Cerebellar nuclear complex (tissue), 1 donor: Measurements from ENCODE around the gene ACRBP.

ENCODE experiments used
- DNase-seq, 2 experiments: peaks; one replicate each; lab custom pipeline; 2025; lab: John Stamatoyannopoulos, UW

ACRBP gene

GRCh38 chr12:6646276-6647082 lies 753 bp downstream of the ACRBP start:
- DNase-seq = no peak

GRCh38 chr12:6644903-6645302 lies 2.3 kb downstream of the ACRBP start:
- no peak for DNase-seq

GRCh38 chr12:6644257-6644596 lies 3.0 kb downstream of the ACRBP start:
- no peak for DNase-seq

- DNase-seq = no peak
Observed at GRCh38 chr12:6643569-6644256, 3.5 kb downstream of the ACRBP start.

- no peak for DNase-seq
Observed at GRCh38 chr12:6641131-6641530, 6.1 kb downstream of the ACRBP start.

GRCh38 chr12:6640497-6640896 lies 6.7 kb downstream of the ACRBP start:
- no peak for DNase-seq

- DNase-seq = no peak
Observed at GRCh38 chr12:6639151-6639801, 8.0 kb downstream of the ACRBP start.

- DNase-seq = no peak
Observed at GRCh38 chr12:6638305-6638704, 8.9 kb downstream of the ACRBP start.

GRCh38 chr12:6635856-6636531 lies 11.2 kb downstream of the ACRBP start, which contains the start of gene LPAR5:
TSS of gene LPAR5 (minus strand) at chr12:6635959. CDS start at chr12:6621248, 14,711 bp downstream.
- no peak for DNase-seq

- DNase-seq = no peak
Observed at GRCh38 chr12:6635375-6635855, 11.8 kb downstream of the ACRBP start.

- DNase-seq = no peak
Observed at GRCh38 chr12:6632026-6632983, 14.9 kb downstream of the ACRBP start.

GRCh38 chr12:6631549-6631961 lies 15.7 kb downstream of the ACRBP start:
- no peak for DNase-seq

- peak in 1 of 2 experiments; percentile 9 for DNase-seq
Observed at GRCh38 chr12:6630736-6631135, 16.5 kb downstream of the ACRBP start.

GRCh38 chr12:6627616-6628015 lies 19.6 kb downstream of the ACRBP start:
- no peak for DNase-seq

- no peak for DNase-seq
Observed at GRCh38 chr12:6626654-6627283, 20.5 kb downstream of the ACRBP start.

- no peak for DNase-seq
Observed at GRCh38 chr12:6620885-6621274, 26.4 kb downstream of the ACRBP start.

- no peak for DNase-seq
Observed at GRCh38 chr12:6620137-6620884, 26.9 kb downstream of the ACRBP start.

GRCh38 chr12:6618483-6619225 lies 28.6 kb downstream of the ACRBP start:
- no peak for DNase-seq

- no peak for DNase-seq
Observed at GRCh38 chr12:6615802-6616201, 31.4 kb downstream of the ACRBP start.
